Measurements from ENCODE around the gene SLC4A5. TPM values are rescaled to one million over a fixed set of nuclear protein-coding genes. Genes with fewer than 3 reads are reported as not detected.

SLC4A5 gene
- polyA plus RNA-seq, 2 of the 4 experiments (the other 2 are of a cell fraction) = 0.50 to 1.1 TPM

- no peak overlapping the region for H3K4me2 ChIP-seq
- ATAC-seq (no peak; a peak in 1 of 6 replicates), FAIRE-seq (no peak), DNase-seq (ENCODE audit: low read depth in 1 of 2, low spot score in 1 of 2) (no peak)
- H3K4me3 ChIP-seq = no peak overlapping the region
- no peak overlapping the region for H3K27ac ChIP-seq
- TF ChIP-seq BCL3 (IDR thresholded peaks at IDR 0.05) (no peak), FOSL2 (IDR thresholded peaks at IDR 0.05) (no peak), FOSL2 (CRISPR knock-in tag; IDR thresholded peaks at IDR 0.05) (no peak), CHD4 (IDR thresholded peaks at IDR 0.05; ENCODE audit: borderline replicate concordance) (no peak), HOXB13 (CRISPR knock-in tag; IDR thresholded peaks at IDR 0.05; ENCODE audit: low read depth) (no peak), KDM1A (IDR thresholded peaks at IDR 0.05; ENCODE audit: low read depth) (no peak), ATOH8 (CRISPR knock-in tag; IDR thresholded peaks at IDR 0.05; ENCODE audit: low read depth) (no peak), ESRRA (IDR thresholded peaks at IDR 0.05; ENCODE audit: borderline replicate concordance, low read length) (no peak), TFCP2L1 (CRISPR knock-in tag; IDR thresholded peaks at IDR 0.05) (no peak), NR3C1 (IDR thresholded peaks at IDR 0.05) (no peak), HOXA7 (CRISPR knock-in tag; IDR thresholded peaks at IDR 0.05) (no peak), HOXB5 (CRISPR knock-in tag; IDR thresholded peaks at IDR 0.05) (no peak), RFX5 (IDR thresholded peaks at IDR 0.05) (no peak), JUNB (IDR thresholded peaks at IDR 0.05) (no peak), RARB (CRISPR knock-in tag; IDR thresholded peaks at IDR 0.05) (no peak), PHF8 (IDR thresholded peaks at IDR 0.05; ENCODE audit: borderline replicate concordance, low read depth) (no peak), ZC3H11A (IDR thresholded peaks at IDR 0.05) (no peak), MAFK (IDR thresholded peaks at IDR 0.05; ENCODE audit: partially characterized antibody) (no peak), MYC (IDR thresholded peaks at IDR 0.05; ENCODE audit: borderline replicate concordance, low read length) (no peak), CTCF (IDR thresholded peaks at IDR 0.05) (no peak)
- 64% methylated on average over 6 of the region's 6 CpGs for WGBS (ENCODE audit: missing lambda C conversion rate)
- H3K9me3 ChIP-seq = no peaks in the 10 kb centered on the region
- ChIA-PET POLR2A (no interaction called here), CTCF (interaction anchor here (4.3 kb wide), 1 partner anchor 18 kb away, joined by 18 read pairs; no protein-coding TSS in a partner anchor)
- no peaks in the 10 kb centered on the region for H3K4me1 ChIP-seq
Observed at GRCh38 chr2:74316627-74317295, 26.5 kb downstream of the SLC4A5 start.

GRCh38 chr2:74314107-74314506, 29.1 kb downstream of the SLC4A5 start:
- POLR2A ChIA-PET = no interaction called here
- 75% methylated on average over 5 of the region's 5 CpGs for WGBS (ENCODE audit: missing lambda C conversion rate)
- no peak for FAIRE-seq
- Histone ChIP-seq H3K27ac (no peak overlapping the region), H3K4me2 (no peak overlapping the region), H3K4me3 (no peak overlapping the region), H3K9me3 (no peaks in the 10 kb centered on the region), H3K4me1 (no peaks in the 10 kb centered on the region)
- no peak for TF ChIP-seq FOSL2 (IDR thresholded peaks at IDR 0.05)
- TF ChIP-seq FOSL2 (CRISPR knock-in tag; IDR thresholded peaks at IDR 0.05) = no peak
- TF ChIP-seq NR3C1 (IDR thresholded peaks at IDR 0.05) = no peak
- TF ChIP-seq HOXA7 (CRISPR knock-in tag; IDR thresholded peaks at IDR 0.05) = no peak
- TF ChIP-seq NFE2L2 (conservative IDR thresholded peaks at IDR 0.05; ENCODE audit: low read length) = no peak
- TF ChIP-seq POLR2A (IDR thresholded peaks at IDR 0.05; ENCODE audit: low read length) = no peak
- TF ChIP-seq REST (IDR thresholded peaks at IDR 0.05) = no peak
- no peak for TF ChIP-seq CEBPB (IDR thresholded peaks at IDR 0.05)
- no peak for TF ChIP-seq ZSCAN20 (CRISPR knock-in tag; IDR thresholded peaks at IDR 0.05)
- no peak for TF ChIP-seq POLR2AphosphoS2 (conservative IDR thresholded peaks at IDR 0.05; ENCODE audit: low read length)
- no peak for TF ChIP-seq RCOR1 (IDR thresholded peaks at IDR 0.05; ENCODE audit: low read depth, low read length)
- CTCF ChIA-PET = interaction anchor here (0.9 to 4.3 kb wide), 4 partner anchors 10 to 64 kb away, joined by 3 to 18 read pairs (median 8); no protein-coding TSS in a partner anchor
- ATAC-seq = no peak
- DNase-seq (ENCODE audit: low read depth in 1 of 2, low spot score in 1 of 2) = no peak

Measured in A549 (cell line).